Osteoblast (primary cell): ENCODE results near the gene HOXD12. TPM values are rescaled to one million over a fixed set of nuclear protein-coding genes. Genes with fewer than 3 reads are reported as not detected.

ENCODE experiments used
- DNase-seq: peaks from one replicate; pipeline ENCODE4 v3.0.0; 2011; ENCODE audit warnings: low spot score, mixed read lengths; ENCODE audit not compliant: insufficient read length; ENCODE audit errors: missing footprints
- H2AFZ ChIP-seq: 2 replicates; pipeline ENCODE4 v1.6.0; 2011; ENCODE audit warnings: mild to moderate bottlenecking, low read length
- H3K27ac ChIP-seq: 2 replicates; pipeline ENCODE4 v1.5.1; 2011; ENCODE audit warnings: mild to moderate bottlenecking, low read depth, low read length, moderate library complexity
- H3K27me3 ChIP-seq: 2 replicates; pipeline ENCODE4 v1.6.0; 2012; ENCODE audit warnings: mild to moderate bottlenecking, control low read depth, inconsistent platforms, low read length, moderate library complexity; ENCODE audit not compliant: insufficient read depth
- H3K36me3 ChIP-seq: 2 replicates; pipeline ENCODE4 v1.5.1; 2011; ENCODE audit warnings: mild to moderate bottlenecking, low read length, control low read depth, moderate library complexity; ENCODE audit not compliant: insufficient read depth
- H3K4me1 ChIP-seq: 2 replicates; pipeline ENCODE4 v1.5.1; 2011; ENCODE audit warnings: mild to moderate bottlenecking, low read length, control low read depth, moderate library complexity; ENCODE audit not compliant: insufficient read depth
- H3K4me2 ChIP-seq: 2 replicates; pipeline ENCODE4 v1.6.0; 2011; ENCODE audit warnings: mild to moderate bottlenecking, low read length; ENCODE audit not compliant: insufficient read depth
- H3K4me3 ChIP-seq: fragments of 200-600 bp; sonication (generic); 3 replicates; pipeline ENCODE4 v1.5.1; 2012; ENCODE audit warnings: mild to moderate bottlenecking, low read length, inconsistent platforms; ENCODE audit not compliant: insufficient read depth
- H3K79me2 ChIP-seq: 2 replicates; pipeline ENCODE4 v1.6.0; 2012; ENCODE audit warnings: mild to moderate bottlenecking, low read length, control low read depth, inconsistent platforms; ENCODE audit not compliant: insufficient read depth
- H3K9me3 ChIP-seq: 2 replicates; pipeline ENCODE4 v1.5.1; 2011; ENCODE audit warnings: low read depth, low read length, control low read depth
- H4K20me1 ChIP-seq: 2 replicates; pipeline ENCODE4 v1.6.0; 2012; ENCODE audit warnings: mild to moderate bottlenecking, low read length, control low read depth; ENCODE audit not compliant: insufficient read depth
- total RNA-seq: library from RNA; depleted of rRNA; stranded (reverse); fragments of >200 nt; gene quantifications from 2 replicates; pipeline ENCODE4 v1.2.3, GENCODE V29; 2012
- TF ChIP-seq, protein P1 (sequence below): IDR thresholded peaks from 2 replicates; pipeline ENCODE4 v1.5.1; 2011; ENCODE audit warnings: mild to moderate bottlenecking, low read depth, low read length, moderate library complexity; ENCODE audit errors: extremely low read depth

HOXD12 gene
- total RNA-seq, 1 donor: not detected

DNA sequence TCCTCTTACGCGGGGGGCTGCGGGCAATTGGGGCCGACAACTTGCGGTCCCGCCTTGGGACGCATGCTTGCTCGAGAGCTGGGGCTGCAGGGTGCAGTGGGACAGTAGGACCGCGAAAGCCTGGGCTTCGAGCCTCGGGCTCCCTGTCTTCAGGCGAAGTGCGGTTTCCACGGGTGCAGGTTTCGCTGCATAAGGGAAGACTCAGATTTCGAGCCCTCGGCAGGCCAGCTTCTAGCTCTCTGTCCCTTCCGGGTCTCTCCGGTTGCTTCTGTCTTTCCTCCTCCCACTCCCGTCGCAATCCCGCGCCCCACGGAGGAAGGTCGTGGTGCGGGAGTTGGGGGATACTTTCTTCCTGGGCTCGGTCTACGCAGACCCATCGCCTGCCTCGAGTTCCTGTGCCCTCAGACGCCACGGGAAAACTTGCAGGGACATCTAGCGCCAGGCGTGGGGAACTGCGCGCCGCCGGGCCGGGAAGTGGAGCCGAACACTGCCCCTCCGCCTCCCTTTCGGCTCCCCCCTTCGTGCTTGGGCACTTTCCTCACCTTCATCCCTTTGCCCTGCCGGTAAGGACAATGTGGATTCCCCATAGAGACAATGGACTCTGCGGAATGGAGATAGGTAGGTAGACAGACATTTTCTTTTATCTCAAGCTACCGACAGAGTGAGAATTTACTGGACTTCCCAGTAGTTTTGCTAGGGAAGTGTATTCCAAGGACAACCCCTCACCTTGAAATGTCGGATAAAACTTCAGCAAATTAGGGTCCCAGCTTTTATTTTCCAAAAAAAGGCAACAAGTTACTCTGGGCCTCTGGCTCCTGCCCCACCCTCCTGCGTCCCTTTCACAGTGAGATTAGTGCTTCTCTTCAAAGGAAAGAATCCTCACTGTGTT, 11.3 kb upstream of the HOXD12 start:
- Histone ChIP-seq H3K4me3 (peak overlapping the region; percentile 54), H3K4me1 (no peaks in the 10 kb centered on the region), H3K4me2 (peak overlapping the region; percentile 70), H3K9me3 (no peaks in the 10 kb centered on the region), H2AFZ (peak overlapping the region; percentile 74), H4K20me1 (no peaks in the 10 kb centered on the region), H3K79me2 (no peaks in the 10 kb centered on the region), H3K27ac (no peak overlapping the region), H3K36me3 (no peaks in the 10 kb centered on the region), H3K27me3 (peaks cover 97% of the 10 kb centered on the region)
- DNase-seq: peak; percentile 98
- TF ChIP-seq, protein P1, sequence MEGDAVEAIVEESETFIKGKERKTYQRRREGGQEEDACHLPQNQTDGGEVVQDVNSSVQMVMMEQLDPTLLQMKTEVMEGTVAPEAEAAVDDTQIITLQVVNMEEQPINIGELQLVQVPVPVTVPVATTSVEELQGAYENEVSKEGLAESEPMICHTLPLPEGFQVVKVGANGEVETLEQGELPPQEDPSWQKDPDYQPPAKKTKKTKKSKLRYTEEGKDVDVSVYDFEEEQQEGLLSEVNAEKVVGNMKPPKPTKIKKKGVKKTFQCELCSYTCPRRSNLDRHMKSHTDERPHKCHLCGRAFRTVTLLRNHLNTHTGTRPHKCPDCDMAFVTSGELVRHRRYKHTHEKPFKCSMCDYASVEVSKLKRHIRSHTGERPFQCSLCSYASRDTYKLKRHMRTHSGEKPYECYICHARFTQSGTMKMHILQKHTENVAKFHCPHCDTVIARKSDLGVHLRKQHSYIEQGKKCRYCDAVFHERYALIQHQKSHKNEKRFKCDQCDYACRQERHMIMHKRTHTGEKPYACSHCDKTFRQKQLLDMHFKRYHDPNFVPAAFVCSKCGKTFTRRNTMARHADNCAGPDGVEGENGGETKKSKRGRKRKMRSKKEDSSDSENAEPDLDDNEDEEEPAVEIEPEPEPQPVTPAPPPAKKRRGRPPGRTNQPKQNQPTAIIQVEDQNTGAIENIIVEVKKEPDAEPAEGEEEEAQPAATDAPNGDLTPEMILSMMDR: peak; percentile 67

DNA sequence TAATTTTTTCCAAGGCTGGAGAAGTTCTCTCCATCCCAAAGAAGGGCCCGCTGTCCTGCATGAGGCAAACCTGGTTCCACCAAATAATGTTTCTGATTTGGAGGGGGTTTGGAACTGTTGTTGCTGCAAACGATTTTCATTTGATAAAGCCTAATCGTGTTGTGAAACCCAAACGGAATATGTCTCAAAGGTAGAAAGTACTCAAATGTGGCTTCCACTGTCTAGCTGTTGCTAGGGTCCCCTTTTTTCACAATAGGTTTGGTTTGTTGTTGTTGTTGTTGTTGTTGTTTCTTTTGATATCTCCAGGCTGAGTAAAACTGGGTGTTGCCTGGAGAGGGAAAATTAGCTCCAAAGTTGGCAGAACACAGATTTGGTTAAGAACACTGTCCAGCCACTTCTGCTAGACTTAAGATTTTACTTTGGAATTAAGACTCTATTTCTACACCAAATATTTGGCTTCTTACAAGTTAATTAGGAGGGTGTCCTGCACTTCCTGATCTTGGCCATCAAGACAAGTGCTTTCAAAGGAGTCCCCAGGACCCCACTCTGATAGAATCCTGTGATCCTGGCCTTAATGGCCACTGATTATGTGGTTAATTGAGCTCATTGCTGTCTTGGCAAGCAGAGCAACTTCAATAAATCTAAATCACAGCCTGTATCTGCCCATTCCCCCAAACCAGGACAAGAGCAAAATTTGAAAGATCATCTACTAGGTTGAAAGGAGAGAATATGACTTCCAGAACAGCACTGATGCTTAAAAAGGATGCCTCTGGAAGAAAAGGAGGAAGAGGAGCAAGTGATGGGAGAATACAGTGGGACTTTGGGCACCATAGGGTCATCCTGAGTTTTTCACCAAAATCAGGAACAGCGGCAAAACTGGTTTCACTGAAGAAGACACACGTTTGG, 10.4 kb upstream of the HOXD12 start:
- Histone ChIP-seq H3K4me3 (no peak overlapping the region), H3K27me3 (peaks cover 97% of the 10 kb centered on the region), H3K9me3 (no peaks in the 10 kb centered on the region), H3K36me3 (no peaks in the 10 kb centered on the region), H2AFZ (no peak overlapping the region), H3K79me2 (no peaks in the 10 kb centered on the region), H3K4me1 (no peaks in the 10 kb centered on the region), H4K20me1 (no peaks in the 10 kb centered on the region), H3K4me2 (no peak overlapping the region), H3K27ac (no peak overlapping the region)
- DNase-seq: peak; percentile 67
- TF ChIP-seq, protein P1: no peak

DNA sequence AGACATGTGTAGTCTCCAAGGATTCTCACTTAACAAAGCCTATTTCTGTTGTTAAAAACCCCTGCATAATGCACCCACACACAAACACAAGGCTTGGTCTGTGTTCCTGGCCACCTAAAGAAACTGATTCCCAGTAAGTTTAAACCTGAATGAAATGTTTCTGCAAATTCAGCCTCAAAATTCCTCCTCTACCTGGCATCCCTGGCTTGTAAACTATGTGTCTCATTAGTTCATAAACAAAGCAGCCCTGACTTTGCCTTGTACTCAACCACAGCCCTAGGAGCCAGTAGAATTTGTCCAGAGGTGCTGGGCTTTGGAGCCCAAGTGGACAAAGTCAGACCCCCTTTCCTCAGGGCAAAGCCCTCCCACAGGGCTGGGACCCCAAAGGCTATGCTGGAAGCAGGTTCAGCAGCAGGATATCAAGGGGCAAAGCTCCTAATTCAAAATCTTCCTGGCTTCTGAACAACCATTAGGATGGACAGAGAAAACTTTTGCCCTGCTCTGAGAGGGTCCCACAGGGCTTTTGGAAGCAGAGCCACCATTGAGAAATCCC, 9.7 kb upstream of the HOXD12 start:
- H3K4me1 ChIP-seq: no peaks in the 10 kb centered on the region
- no peak overlapping the region for H3K4me2 ChIP-seq
- H4K20me1 ChIP-seq: no peaks in the 10 kb centered on the region
- no peaks in the 10 kb centered on the region for H3K9me3 ChIP-seq
- H2AFZ ChIP-seq: no peak overlapping the region
- no peaks in the 10 kb centered on the region for H3K36me3 ChIP-seq
- no peak overlapping the region for H3K27ac ChIP-seq
- TF ChIP-seq, protein P1: no peak
- peaks cover 97% of the 10 kb centered on the region for H3K27me3 ChIP-seq
- no peaks in the 10 kb centered on the region for H3K79me2 ChIP-seq
- H3K4me3 ChIP-seq: no peak overlapping the region
- DNase-seq: peak; percentile 85
